HG03442 (cell line): ENCODE data around the gene HNRNPAB.

Experiments used
- ATAC-seq: cut with Tn5 transposase; IDR thresholded peaks from one replicate; pipeline ENCODE4 v1.9.1; 2021; ENCODE audit warnings: mild to moderate bottlenecking, moderate library complexity; ENCODE audit not compliant: unreplicated experiment

The HNRNPAB gene

GRCh38 chr5:178211095-178212048, 7.0 kb downstream of the HNRNPAB start:
- no peak for ATAC-seq

GRCh38 chr5:178212241-178213002, 8.1 kb downstream of the HNRNPAB start:
- no peak for ATAC-seq

- no peak for ATAC-seq
Measured at GRCh38 chr5:178213003-178213461, 8.7 kb downstream of the HNRNPAB start.

- ATAC-seq: no peak
Measured at GRCh38 chr5:178213748-178214151, 9.4 kb downstream of the HNRNPAB start.

GRCh38 chr5:178214160-178214803, 9.9 kb downstream of the HNRNPAB start:
- no peak for ATAC-seq

GRCh38 chr5:178215280-178216002, 11.1 kb downstream of the HNRNPAB start:
- no peak for ATAC-seq

- ATAC-seq: no peak
Measured at GRCh38 chr5:178216088-178216534, 11.8 kb downstream of the HNRNPAB start.

GRCh38 chr5:178216779-178217178, 12.4 kb downstream of the HNRNPAB start:
- ATAC-seq: no peak

- no peak for ATAC-seq
Measured at GRCh38 chr5:178218237-178218776, 14.0 kb downstream of the HNRNPAB start.

GRCh38 chr5:178218827-178219226, 14.5 kb downstream of the HNRNPAB start:
- ATAC-seq: no peak

GRCh38 chr5:178221282-178221681, 16.9 kb downstream of the HNRNPAB start:
- ATAC-seq: no peak

GRCh38 chr5:178221853-178222252, 17.5 kb downstream of the HNRNPAB start:
- no peak for ATAC-seq

GRCh38 chr5:178222292-178222691, 18.0 kb downstream of the HNRNPAB start:
- no peak for ATAC-seq

GRCh38 chr5:178223196-178223773, 19.0 kb downstream of the HNRNPAB start:
- no peak for ATAC-seq

- no peak for ATAC-seq
Measured at GRCh38 chr5:178223828-178224335, 19.5 kb downstream of the HNRNPAB start.

GRCh38 chr5:178224403-178224802, 20.1 kb downstream of the HNRNPAB start:
- no peak for ATAC-seq

- ATAC-seq: no peak
Measured at GRCh38 chr5:178225174-178225573, 20.8 kb downstream of the HNRNPAB start.

GRCh38 chr5:178227138-178227659, 22.9 kb downstream of the HNRNPAB start:
- no peak for ATAC-seq

- ATAC-seq: no peak
Measured at GRCh38 chr5:178227929-178228328, 23.6 kb downstream of the HNRNPAB start.
